ENCODE measurements around the gene ADGRV1.
A peak's percentile ranks its signal among the peaks of the same experiment; 100 is the strongest.
"Not testable (repeated sequence)": the region's sequence is repeated elsewhere in the genome, so short reads cannot be mapped to it uniquely, and the experiment has no call there.

ADGRV1 gene

DNA sequence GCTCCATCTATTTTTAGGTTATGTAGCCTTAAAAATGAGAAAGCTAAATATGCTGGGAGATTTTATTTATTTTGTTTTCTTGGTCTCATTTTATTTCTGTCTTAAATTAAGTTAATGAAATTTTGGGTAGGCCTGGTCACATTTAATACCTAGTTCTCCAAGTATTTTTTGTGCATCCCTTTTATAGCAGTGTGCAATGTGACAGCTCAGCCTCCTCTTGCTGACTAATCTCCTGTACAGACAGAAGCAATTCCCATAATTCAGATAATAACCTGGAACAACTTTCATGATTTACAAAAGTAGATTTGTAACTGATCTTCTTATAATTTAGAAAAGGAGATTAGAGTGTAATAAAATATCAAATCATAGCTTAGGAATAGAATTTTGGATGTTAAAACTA lies 403.9 kb downstream of the ADGRV1 start:
- DNase-seq = no peak

DNA sequence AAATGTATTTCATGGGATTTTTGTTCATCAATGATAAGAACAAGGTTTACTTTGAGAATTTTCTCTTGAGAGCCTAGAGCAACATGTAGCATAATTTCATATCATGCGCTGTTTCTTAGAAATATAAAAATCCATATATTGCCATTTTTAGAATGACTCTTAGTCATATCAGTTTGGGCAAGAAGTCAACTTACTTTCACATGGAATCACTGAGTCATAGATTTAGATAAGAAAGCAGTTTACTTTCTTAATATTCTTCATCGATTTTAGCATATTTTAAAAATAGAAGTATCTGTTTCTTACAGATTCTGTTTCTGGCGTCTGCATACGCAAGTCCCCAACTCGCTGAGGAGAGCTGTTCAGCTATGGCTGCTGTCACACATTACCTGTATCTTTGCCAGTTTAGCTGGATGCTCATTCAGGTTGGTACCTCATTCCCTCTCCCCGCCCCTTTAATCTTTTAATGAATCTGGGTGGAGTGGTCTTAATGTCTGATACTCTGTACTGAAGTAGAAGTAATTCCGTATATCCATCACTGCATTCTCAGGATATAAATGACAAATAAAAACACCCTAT lies 406.6 kb downstream of the ADGRV1 start:
- no peak for DNase-seq

DNA sequence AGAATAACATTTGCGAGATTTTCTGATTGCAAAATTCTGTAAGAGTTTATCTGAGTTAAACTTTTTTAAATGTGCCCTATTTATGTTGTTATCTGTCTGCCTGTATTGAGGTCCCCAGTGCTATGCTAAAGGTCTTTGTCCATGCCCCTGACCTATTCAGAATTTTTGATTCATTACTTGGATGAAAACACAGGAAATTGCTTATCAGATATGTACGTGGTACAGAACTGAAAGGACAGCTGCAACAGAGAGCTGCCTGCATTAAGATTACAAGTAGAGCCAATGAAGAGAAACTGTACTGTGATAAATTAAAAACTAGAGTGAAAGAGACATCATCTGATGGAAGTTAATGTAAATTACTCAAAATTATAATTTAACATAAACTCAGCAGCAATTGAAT lies 408.8 kb downstream of the ADGRV1 start:
- DNase-seq = no peak

DNA sequence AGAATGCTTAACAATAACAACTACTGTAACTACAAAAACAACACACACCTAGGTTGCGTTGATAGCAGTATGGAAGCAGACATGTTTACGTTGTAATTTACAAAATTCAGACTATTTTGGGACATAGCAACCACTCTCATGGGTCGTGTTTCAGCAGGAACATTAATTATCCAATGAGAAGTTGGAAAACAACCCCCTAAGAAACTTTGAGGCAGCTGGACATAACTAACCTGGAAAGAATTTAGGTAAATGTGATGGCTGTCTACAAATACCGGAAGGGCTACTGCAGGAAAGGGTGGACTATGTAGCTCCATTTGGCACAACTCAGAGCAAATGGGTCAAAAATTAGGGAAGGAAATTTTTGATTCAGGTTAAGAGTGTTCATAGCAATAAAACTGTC lies 409.3 kb downstream of the ADGRV1 start:
- DNase-seq = no peak

DNA sequence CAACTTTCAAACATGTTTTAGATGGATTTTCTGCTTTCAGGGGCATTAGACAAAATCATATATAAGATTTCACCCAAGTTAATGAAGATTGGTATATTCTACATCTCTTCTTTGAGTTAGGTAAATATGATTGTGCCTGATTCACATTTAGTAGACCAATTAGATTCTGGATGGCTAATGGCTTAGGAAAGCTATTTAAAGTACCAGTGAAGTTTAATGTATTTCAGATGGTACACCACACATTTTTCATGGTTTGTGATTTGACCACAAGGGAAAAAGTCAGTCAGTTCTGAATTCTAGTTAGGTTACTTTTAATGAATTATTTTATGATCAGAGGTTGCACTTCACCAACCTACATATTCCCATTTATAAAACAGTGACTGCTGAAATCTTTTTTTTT lies 409.7 kb downstream of the ADGRV1 start:
- DNase-seq = no peak

DNA sequence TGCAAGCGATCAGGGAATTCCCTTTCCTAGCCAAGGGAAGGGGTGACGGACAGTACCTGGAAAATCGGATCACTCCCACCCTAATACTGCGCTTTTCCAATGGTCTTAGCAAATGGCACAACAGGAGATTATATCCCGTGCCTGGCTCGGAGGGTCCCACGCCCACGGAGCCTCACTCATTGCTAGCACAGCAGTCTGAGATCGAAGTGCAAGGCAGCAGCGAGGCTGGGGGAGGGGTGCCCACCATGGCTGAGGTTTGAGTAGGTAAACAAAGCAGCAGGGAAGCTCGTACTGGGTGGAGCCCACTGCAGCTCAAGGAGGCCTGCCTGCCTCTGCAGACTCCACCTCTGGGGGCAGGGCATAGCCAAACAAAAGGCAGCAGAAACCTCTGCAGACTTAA lies 411.3 kb downstream of the ADGRV1 start:
- not testable (repeated sequence) for DNase-seq

DNA sequence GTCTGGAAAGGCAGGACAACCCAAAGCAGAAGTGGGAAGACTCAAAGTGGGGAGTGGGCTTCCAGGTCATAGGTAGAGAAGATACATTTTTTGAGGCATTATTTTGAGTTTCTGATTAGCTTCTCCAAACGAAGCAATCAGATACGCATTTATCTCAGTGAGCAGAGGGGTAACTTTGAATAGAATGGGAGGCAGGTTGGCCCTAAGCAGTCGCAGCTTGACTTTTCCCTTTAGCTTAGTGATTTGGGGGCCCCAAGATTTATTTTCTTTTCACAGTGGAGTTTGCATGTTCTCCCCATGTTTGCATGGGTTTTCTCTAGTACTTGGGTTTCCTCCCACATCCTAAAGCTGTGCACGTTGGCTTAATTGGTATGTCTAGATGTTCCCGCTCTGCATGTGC lies 422.6 kb downstream of the ADGRV1 start:
- no peak for DNase-seq

DNA sequence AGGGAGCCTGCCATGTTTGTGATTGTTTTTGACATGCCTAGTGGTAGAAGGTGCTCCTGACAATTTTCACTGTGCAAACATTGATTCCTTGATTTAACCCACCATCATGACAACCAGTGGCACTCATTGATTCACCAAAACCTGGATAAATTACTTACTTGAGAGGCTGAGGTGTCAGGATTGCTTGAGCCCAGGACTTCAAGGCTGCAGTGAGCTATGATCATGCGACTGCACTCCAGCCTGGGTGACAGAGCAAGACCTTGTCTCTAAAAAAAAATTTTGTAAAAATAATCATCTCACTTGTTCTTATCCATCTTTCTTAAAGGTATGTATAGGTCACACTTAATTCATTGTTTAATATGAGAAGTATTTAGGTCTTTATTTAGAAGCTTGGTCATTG lies 423.2 kb downstream of the ADGRV1 start:
- DNase-seq = no peak

DNA sequence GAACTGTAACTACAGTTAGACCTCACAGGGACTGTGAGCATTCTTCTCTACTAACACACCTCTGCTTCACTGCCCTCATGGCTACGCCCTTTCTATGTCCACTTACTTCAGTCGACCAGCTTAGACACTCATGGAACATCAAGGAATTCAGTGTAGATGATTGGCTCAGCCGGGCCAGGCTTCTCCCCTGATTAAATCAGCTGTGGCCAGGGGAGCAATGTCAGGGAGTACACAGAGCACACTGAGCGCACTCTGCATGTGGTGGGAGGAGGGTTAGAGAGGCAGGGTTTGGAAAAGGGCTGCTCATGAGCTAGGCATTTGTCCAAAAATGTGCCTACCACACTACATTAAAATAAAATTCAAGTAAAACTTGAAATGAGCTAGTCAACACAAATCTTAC lies 424.0 kb downstream of the ADGRV1 start:
- no peak for DNase-seq

DNA sequence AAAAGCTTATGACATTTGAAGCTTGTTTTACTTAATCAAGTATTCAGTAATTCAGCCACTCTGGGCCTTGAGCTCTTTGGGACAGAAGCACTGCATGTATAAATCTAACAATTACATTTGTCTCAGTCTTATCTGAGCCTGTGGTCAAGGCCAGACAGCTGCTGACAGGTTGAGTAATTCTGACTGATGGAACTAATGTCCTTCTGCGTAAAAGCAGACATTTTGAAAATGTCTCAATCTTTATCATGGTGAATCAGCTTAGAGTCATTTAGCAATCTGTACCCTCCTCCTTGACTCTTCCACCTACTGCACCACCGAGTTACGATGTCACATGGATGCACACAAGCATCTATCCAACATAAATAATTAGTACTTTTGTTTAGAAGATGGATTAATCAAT lies 424.6 kb downstream of the ADGRV1 start:
- DNase-seq = peak; percentile 54

DNA sequence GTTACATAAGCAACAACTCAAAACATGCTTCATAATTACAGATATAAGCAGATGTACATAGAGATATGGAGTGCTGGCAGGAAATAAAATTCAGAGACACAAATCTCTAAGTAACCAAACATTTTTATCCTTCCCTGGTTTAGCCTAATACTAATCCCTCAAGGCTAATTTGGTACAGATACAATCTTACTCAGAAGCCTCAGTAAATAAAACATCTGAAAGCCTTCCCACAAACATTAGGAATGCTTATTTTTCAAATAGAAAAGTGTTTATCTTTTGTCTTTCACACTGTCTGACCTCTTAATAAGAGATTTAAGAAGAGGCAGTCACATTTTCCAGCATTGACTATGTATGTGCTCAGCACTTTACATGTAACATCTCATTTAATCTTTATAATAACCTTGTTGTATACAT lies 425.1 kb downstream of the ADGRV1 start:
- DNase-seq = no peak

DNA sequence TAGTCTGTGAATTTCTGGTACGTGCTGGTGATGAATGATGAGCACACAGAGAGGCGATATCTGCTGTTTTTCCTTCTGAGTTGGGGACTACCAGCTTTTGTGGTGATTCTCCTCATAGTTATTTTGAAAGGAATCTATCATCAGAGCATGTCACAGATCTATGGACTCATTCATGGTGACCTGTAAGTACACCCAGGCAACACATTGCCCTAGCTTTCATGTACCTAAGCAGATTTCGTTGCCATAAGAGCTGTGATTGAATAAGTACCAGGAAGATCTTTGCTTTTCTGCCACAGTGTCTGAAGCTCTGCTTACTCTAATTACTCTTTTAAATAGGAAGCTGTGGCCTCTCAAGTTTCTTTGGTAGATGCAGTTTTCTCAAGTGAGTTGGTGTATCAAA lies 426.7 kb downstream of the ADGRV1 start:
- DNase-seq = no peak

DNA sequence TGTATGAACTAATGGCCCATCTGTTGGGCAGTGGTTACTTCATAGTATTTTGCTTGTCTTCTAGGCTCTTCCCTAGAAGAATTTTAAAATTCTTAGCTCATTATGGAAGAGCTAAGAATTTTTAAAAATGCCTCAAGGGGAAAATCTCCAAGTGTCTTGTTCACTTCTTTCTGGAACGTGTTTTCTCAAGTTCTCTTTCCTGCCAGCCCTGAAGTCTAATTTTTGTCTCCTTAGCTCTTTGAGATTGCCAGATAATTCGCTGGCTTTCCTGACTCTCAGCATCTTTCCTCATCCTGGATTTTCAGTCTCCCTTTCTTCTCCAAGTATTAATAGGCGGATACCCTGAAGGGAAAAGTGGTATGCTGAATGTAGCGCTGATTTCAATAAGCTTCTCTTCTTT lies 429.1 kb downstream of the ADGRV1 start:
- DNase-seq = no peak

DNA sequence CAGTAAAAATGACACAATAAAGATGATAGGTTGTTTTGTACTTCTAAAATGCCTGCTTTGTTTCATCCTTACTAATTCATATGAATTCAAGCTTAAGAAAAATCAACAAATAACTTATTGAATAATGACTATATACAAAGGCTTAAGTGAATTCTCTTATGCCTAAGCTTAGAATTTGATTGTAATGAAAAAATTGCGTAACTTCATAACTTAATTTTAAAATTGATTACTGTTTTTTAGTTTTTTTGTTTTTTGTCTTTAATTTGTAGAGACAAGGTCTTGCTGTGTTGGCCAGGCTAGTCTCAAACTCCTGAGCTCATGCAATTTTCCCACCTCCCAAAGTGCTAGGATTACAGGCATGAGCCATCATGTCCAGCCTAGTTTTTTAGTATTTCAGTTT lies 432.6 kb downstream of the ADGRV1 start:
- no peak for DNase-seq

DNA sequence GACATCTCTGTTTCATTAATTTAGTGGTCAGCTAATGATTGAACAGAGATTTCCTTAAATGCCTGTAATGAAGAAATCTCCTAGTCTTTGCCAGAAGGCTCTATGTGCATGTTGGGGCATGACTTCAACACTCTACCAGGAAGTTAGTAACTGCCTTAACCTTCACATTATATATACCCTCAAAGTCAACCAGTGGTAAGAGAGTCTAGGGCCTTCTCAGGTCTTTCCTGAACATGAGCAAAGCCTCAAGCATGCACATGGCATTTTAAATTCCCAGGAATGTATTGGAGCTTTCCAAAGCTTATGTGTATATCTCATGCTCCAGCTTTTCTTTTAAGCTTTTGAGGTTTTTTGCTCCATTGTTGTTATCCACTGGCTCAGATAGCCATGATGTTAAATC lies 436.2 kb downstream of the ADGRV1 start:
- DNase-seq = no peak

DNA sequence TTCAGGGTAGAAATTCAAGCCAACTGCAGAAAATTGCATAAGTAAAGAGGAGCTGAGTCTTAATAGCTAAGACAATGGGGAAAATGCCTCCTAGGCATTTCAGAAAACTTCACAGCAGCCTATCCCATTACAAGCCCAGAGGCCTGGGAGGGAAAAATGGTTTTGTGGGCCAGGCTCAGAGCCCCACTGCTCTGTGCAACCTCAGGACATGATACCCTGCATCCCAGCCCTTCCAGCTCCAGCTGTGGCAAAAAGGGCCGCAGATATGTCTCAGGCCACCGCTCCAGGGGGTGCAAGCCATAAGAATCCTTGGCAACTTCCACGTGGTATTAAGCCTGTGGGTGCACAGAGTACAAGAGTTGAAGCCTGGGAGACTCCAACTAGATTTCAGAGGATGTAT lies 437.5 kb downstream of the ADGRV1 start:
- DNase-seq = no peak

DNA sequence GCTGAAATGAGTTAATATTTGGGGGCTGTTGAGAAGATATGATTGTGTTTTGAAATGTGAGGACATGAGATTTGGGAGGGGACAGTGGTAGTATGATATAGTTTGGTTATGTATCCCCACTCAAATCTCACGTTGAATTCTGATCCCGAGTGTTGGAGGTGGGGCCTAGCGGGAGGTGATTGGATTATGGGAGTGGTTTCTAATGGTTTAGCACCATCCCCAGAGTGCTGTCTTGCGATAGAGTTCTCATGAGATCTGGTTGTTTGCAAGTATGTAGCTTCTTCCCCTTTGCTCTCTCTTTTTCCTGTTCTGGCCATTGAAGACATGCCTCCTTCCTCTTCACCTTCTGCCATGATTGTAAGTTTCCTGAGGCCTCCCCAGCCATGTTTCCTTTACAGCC lies 438.5 kb downstream of the ADGRV1 start:
- DNase-seq = no peak

DNA sequence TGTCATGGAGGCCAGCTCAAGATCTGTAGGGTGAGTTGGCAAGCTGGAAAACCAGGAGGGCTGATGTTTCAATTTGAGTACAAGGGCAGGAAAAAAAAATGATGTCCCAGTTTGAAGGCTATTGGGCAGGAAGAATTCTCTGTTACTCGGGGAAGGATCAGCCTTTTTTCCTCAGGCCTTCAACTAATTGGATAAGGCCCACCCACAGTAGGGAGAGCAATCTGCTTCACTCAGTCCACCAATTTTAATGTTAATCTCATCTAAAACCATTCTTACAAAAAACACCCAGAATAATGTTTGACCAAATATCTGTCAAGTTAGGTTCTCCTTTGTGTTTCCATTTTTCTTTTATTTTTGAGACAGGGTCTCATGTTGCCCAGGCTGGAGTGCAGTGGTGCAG lies 442.1 kb downstream of the ADGRV1 start:
- DNase-seq = no peak

DNA sequence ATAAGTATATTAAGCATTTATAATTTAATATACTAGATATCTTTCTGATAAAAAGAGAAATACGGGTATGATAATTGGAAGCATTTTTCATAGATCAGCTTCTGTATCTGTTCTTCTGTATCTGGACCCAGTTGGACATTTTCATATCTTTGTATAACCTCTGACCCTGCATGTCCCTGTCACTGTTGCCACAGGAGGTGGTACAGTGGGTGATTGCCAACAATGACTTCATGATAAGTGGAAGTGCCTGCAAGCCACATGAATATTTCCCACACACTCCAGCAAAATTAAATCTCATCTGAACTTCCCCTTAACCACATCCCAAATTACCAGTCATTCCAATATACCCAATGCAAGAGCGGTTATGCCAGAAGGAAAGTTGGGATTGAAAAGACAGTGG lies 448.1 kb downstream of the ADGRV1 start:
- no peak for DNase-seq

DNA sequence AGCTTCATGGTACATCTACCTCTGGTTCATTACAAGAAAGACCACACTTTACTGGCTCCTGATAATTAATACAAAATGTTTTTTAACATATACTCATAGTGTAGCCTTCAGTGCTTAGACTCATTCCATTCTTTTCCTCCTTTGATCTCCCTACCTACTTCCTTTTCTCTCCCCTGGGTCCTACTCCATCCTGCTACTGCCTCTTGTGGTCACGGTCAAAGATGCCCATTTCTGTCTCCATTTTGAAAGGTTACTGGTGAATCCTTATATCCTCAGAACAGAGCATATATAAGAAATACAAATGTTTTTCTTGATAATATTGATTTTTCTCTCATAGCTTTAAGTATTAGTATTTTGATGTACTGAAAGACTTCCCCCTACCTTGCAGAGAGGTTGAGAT lies 448.7 kb downstream of the ADGRV1 start:
- no peak for DNase-seq

DNA sequence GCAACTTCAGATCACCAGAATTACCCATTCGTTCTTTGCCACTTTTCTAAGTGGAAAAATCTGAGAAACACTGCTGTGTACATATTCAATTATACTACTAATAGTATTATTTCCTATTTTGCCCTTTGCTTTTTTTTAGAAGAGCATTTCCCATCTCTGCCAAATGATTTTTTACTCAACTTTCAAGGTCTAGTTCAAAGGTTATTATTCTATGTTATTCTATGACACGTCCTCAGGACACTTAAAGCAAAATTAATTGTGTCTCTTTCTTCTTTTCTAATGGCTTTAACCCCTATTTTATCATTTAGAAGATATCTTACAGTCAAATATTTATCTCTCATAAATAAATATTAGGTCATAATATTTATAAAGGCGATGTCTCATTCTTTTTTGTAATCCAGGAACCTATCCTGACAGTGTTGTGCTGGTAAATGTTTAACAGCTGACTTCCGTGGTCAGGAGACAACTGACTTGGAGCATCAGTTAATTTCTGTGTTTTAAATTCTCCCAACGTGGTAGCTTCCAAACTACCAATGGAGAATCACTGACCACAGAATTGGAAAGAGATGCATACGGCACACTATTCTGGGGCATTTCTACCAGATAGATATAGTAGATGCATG lies 449.3 kb downstream of the ADGRV1 start:
- DNase-seq = no peak

DNA sequence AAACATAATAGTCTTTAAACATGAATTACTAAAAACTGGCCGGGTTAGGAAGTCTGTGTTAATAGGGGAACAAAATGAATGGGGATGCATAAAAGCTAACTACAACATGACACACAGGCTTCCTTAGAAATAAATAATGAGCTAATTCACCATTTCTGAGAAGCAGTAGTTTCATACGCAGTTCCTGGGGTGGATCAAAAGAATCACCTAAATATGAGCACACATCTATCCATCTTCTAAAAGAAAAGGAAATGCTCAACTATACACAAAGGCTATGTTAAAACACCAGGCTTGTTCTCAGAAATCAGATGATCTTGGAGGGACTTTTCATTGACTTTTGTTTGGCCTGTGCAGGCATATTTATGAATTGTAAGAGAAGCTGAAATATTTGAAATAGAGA lies 451.5 kb downstream of the ADGRV1 start:
- no peak for DNase-seq

DNA sequence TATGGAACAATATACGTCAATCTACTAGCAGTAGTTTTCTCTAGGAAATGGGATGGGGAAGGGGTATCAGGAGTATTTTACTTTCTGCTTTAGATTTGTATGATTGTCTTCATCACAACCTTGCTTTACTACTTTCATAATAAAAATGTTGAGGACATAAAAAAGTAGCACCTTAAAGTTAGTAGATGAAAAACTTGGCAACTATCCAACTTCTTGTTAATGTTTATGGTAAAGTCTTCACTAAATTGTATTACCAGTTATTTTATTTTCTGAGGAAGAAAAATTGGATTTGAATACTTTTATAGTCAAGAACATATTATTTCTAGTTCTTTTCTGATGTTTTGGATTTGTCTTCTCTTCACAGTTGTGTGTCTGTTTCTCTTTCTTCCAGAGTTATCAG lies 452.4 kb downstream of the ADGRV1 start:
- DNase-seq = no peak

DNA sequence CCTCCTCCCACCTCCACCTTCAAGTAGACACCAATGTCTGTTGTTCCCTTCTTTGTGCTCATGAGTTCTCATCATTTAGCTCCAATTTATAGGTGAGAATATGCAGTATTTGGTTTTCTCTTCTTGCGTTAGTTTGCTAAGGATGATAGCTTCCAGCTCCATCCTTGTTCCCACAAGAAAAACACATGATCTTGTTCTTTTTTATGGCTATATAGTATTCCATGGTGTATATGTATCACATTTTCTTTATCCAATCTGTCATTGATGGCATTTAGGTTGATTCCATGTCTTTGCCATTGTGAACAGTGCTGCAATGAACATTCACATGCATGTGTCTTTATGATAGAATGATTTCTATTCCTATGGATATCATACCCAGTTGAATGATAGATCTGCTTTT lies 454.3 kb downstream of the ADGRV1 start:
- not testable (repeated sequence) for DNase-seq

DNA sequence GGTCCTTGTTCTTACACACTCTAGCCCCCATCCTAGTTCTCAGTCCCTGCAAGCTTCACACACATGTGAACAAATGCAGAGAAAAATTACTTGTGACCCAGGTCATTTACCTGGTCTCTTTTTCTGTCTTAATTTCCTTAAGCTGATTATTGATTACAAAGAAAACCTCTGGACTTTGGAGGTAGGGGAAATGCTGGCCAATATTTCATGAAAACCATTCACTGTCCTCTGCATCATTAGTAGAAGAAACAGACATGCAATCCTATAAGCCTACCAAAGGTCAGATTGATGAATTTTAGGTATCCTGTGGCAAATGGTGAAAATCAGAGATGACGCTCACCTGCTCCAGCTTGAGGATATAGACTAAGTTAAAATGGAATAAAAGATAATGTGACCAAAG lies 457.7 kb downstream of the ADGRV1 start:
- DNase-seq = no peak

Data from hematopoietic multipotent progenitor cell treated with erythropoietin and hydrocortisone succinate and interleukin-3 and kit ligand, for 8 days (in vitro differentiated cells).